Calu3 (cell line): ENCODE data around the gene STAM2. TPM values are rescaled to one million over a fixed set of nuclear protein-coding genes. Genes with fewer than 3 reads are reported as not detected.

Source experiments
- BruUV-seq: library from RNA; stranded (reverse); fragments of 400-500 nt; replicated peaks from 2 replicates; lab custom pipeline; 2021; lab: Mats Ljungman, UMichigan
- CTCF ChIA-PET: fragments of 300-600 bp; sonication (Branson Sonifier 250); formaldehyde crosslinking; loops from one replicate; lab custom pipeline; 2022; ENCODE audit warnings: antibody characterized with exemption; lab: Charles Lee
- DNase-seq: peaks from one replicate; pipeline ENCODE4 v3.0.0; 2022
- H3K27ac Mint-ChIP-seq: one replicate; pipeline ENCODE4 v1.8.0; 2022; ENCODE audit warnings: mixed read lengths; ENCODE audit not compliant: unreplicated experiment
- H3K27me3 Mint-ChIP-seq: one replicate; pipeline ENCODE4 v1.8.0; 2022; ENCODE audit warnings: mixed read lengths; ENCODE audit not compliant: unreplicated experiment
- H3K36me3 Mint-ChIP-seq: one replicate; pipeline ENCODE4 v1.8.0; 2022; ENCODE audit warnings: mild to moderate bottlenecking, moderate library complexity, mixed read lengths; ENCODE audit not compliant: insufficient read depth, unreplicated experiment
- H3K4me1 Mint-ChIP-seq: one replicate; pipeline ENCODE4 v1.8.0; 2022; ENCODE audit warnings: mild to moderate bottlenecking, low read depth, mixed read lengths; ENCODE audit not compliant: unreplicated experiment
- H3K4me3 Mint-ChIP-seq: one replicate; pipeline ENCODE4 v1.8.0; 2022; ENCODE audit warnings: mild to moderate bottlenecking, low read depth, moderate library complexity, mixed read lengths; ENCODE audit not compliant: unreplicated experiment
- H3K9me3 Mint-ChIP-seq: one replicate; pipeline ENCODE4 v1.8.0; 2022; ENCODE audit warnings: low read depth, mixed read lengths; ENCODE audit not compliant: unreplicated experiment
- intact Hi-C: fragments of 100-400 bp; cut with micrococcal nuclease; formaldehyde crosslinking; loops from one replicate; pipeline ENCODE4 v1.10.0; 2022; ENCODE audit not compliant: unreplicated experiment
- total RNA-seq: library from RNA; stranded (reverse); gene quantifications from 2 replicates; pipeline ENCODE4 v1.2.3, GENCODE V29; 2022
- TF ChIP-seq, protein P1 (sequence below): fragments of 200-600 bp; IDR thresholded peaks from one replicate; pipeline ENCODE4 v1.8.0; 2022; ENCODE audit warnings: antibody characterized with exemption; ENCODE audit not compliant: unreplicated experiment

The STAM2 gene
- total RNA-seq, 1 experiment from 2014 or later, result 28.7 TPM

DNA sequence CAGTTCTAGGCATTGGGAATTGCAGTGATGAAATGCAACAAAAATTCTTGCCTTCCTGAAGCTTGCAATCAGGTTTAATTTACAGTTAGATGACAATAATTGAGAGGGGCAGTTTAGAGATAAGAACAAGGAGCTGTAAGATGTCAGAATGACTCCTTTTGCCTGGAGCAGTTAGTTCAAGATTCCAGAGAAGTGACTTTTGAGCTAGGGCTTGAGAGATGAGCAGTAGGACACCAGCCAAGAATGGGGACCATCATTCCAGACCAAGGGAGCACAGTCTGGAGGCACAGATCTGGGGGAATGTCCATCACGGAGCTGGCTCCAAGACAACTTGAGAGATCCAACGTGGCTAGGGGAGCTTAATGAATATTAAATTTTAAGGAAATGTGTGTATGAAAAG is 103.6 kb downstream of the STAM2 start:
- peaks cover 11% of the 10 kb centered on the region for H3K4me1 Mint-ChIP-seq
- H3K27ac Mint-ChIP-seq, result no peak overlapping the region
- TF ChIP-seq, protein P1, sequence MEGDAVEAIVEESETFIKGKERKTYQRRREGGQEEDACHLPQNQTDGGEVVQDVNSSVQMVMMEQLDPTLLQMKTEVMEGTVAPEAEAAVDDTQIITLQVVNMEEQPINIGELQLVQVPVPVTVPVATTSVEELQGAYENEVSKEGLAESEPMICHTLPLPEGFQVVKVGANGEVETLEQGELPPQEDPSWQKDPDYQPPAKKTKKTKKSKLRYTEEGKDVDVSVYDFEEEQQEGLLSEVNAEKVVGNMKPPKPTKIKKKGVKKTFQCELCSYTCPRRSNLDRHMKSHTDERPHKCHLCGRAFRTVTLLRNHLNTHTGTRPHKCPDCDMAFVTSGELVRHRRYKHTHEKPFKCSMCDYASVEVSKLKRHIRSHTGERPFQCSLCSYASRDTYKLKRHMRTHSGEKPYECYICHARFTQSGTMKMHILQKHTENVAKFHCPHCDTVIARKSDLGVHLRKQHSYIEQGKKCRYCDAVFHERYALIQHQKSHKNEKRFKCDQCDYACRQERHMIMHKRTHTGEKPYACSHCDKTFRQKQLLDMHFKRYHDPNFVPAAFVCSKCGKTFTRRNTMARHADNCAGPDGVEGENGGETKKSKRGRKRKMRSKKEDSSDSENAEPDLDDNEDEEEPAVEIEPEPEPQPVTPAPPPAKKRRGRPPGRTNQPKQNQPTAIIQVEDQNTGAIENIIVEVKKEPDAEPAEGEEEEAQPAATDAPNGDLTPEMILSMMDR, result no peak
- H3K4me3 Mint-ChIP-seq, result no peak overlapping the region
- H3K9me3 Mint-ChIP-seq, result no peaks in the 10 kb centered on the region
- intact Hi-C loops, result no loop called here
- no peak for DNase-seq
- peaks cover 13% of the 10 kb centered on the region for H3K27me3 Mint-ChIP-seq
- H3K36me3 Mint-ChIP-seq, result no peaks in the 10 kb centered on the region
- CTCF ChIA-PET, result no interaction called here
- BruUV-seq, result no TSS peak

DNA sequence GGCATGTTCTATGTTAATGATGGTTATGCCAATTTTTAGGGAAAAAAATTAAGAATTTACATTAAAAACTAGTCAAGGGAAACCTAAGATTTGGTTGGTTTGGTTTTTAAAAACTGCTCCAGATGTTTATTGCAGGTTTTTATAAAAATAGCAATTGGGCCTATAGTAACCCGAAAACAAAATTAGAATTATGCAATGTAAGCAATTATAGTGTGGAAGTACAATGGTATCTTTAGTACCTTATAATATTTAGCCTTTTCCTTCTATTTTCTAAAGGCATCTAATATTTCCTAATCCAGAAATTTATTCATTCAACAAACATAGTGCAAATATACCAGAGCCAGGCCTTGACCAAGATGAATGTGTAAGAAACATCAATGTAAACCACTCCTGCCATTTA is 104.0 kb downstream of the STAM2 start:
- DNase-seq, result no peak
- Mint-ChIP-seq H3K27me3 (peaks cover 13% of the 10 kb centered on the region), H3K4me3 (no peak overlapping the region), H3K36me3 (no peaks in the 10 kb centered on the region), H3K9me3 (no peaks in the 10 kb centered on the region), H3K27ac (no peak overlapping the region), H3K4me1 (peaks cover 11% of the 10 kb centered on the region)
- CTCF ChIA-PET, result no interaction called here
- intact Hi-C loops, result no loop called here
- BruUV-seq, result no TSS peak
- TF ChIP-seq, protein P1, result no peak

DNA sequence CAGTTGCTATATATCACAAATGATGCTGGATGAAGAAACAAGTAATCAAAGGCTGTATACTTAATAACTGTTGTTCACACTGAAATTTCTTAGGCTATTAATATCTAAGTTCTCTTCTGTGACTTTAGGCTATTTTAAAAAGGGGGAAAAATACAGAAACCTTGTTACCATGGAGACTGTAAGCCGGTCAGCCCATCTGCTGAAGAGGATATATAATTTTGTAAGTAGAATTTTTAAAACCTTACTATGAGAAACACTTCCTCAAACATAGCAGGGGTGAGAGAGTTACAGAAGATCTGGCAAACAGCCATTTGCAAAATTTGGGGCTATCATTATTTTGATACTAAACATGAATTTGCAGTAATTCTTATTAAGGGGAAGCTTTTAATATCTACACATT is 104.5 kb downstream of the STAM2 start:
- peaks cover 17% of the 10 kb centered on the region for H3K27me3 Mint-ChIP-seq
- no peak overlapping the region for H3K27ac Mint-ChIP-seq
- intact Hi-C loops, result no loop called here
- DNase-seq, result no peak
- BruUV-seq, result no TSS peak
- TF ChIP-seq, protein P1, result no peak
- H3K9me3 Mint-ChIP-seq, result no peaks in the 10 kb centered on the region
- H3K4me3 Mint-ChIP-seq, result no peak overlapping the region
- CTCF ChIA-PET, result no interaction called here
- H3K4me1 Mint-ChIP-seq, result peaks cover 11% of the 10 kb centered on the region
- H3K36me3 Mint-ChIP-seq, result no peaks in the 10 kb centered on the region

DNA sequence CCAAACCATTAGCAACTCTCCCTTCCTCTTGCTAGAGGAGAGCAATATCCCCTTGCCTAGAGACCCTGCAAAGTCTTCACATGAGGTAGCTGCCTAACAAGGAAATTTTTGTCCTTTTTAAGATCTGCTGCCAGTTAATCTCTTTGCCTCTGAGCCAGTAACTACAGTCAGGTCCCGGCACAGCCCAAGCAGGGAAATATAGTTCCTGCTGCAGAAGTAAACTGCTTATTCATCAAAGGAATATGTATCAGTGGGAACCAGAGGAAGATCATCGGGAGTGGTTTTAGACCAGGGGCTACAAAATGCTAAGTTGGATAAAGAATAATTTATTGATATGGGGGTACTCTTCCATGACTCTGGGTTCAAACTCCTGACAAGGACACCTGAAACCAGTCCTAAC is 107.3 kb downstream of the STAM2 start:
- CTCF ChIA-PET, result no interaction called here

More for the DNA sequence above, 107.3 kb downstream of the STAM2 start:
- Mint-ChIP-seq H3K27me3 (peaks cover 27% of the 10 kb centered on the region), H3K27ac (no peak overlapping the region), H3K36me3 (no peaks in the 10 kb centered on the region), H3K4me1 (peaks cover 11% of the 10 kb centered on the region), H3K9me3 (no peaks in the 10 kb centered on the region), H3K4me3 (no peak overlapping the region)
- DNase-seq, result no peak
- no TSS peak for BruUV-seq
- TF ChIP-seq, protein P1, result no peak
- intact Hi-C loops, result no loop called here
